OCI-LY3 (cell line): ENCODE results near the gene LRP1B.
A peak's percentile ranks its signal among the peaks of the same experiment; 100 is the strongest.

ENCODE experiments used
- H2AFZ ChIP-seq: fragments of 200-600, 300-600 bp; shearing (Covaris generic); 2 replicates; pipeline ENCODE4 v1.6.0; 2014; ENCODE audit warnings: antibody characterized with exemption, low read depth, low read length
- H3K27ac ChIP-seq: fragments of 200-600, 300-600 bp; sonication (generic); 2 replicates; pipeline ENCODE4 v1.5.1; 2014; ENCODE audit warnings: mild to moderate bottlenecking, low read length, moderate library complexity, mixed read lengths
- H3K27me3 ChIP-seq: fragments of 200-600, 300-600 bp; sonication (generic); 2 replicates; pipeline ENCODE4 v1.6.1; 2014; ENCODE audit warnings: low read depth, low read length, mixed read lengths
- H3K36me3 ChIP-seq: fragments of 200-600, 300-600 bp; sonication (generic); replicated peaks from 2 replicates; pipeline ENCODE3; 2014; ENCODE audit warnings: low read depth, low read length, mixed read lengths
- H3K4me1 ChIP-seq: fragments of 300-600, 200-600 bp; sonication (generic); 2 replicates; pipeline ENCODE4 v1.6.1; 2014; ENCODE audit warnings: low read length, mixed read lengths
- H3K4me2 ChIP-seq: fragments of 200-600, 300-600 bp; sonication (generic); 2 replicates; pipeline ENCODE4 v1.6.1; 2014; ENCODE audit warnings: low read length, mixed read lengths
- H3K4me3 ChIP-seq: fragments of 300-600, 200-600 bp; sonication (generic); 2 replicates; pipeline ENCODE4 v1.5.1; 2014; ENCODE audit warnings: antibody characterized with exemption, mild to moderate bottlenecking, low read length, moderate library complexity
- H3K79me2 ChIP-seq: fragments of 300-600, 200-600 bp; shearing (Covaris generic); 2 replicates; pipeline ENCODE4 v1.6.1; 2014; ENCODE audit warnings: mild to moderate bottlenecking, low read length, mixed read lengths
- H3K9ac ChIP-seq: fragments of 300-600, 200-600 bp; shearing (Covaris generic); 2 replicates; pipeline ENCODE4 v1.6.0; 2014; ENCODE audit warnings: mild to moderate bottlenecking, low read length, moderate library complexity
- H3K9me3 ChIP-seq: fragments of 200-600, 300-600 bp; shearing (Covaris generic); 2 replicates; pipeline ENCODE4 v1.6.1; 2014; ENCODE audit warnings: low read length, mixed read lengths; ENCODE audit not compliant: insufficient read depth
- H4K20me1 ChIP-seq: fragments of 200-600, 300-600 bp; sonication (generic); 2 replicates; pipeline ENCODE4 v1.6.1; 2016; ENCODE audit warnings: low read length, mixed read lengths; ENCODE audit not compliant: insufficient read depth
- EZH2phosphoT487 ChIP-seq: fragments of 200-600 bp; shearing (Covaris generic); IDR thresholded peaks from 2 replicates; pipeline ENCODE4 v1.6.1; 2018; ENCODE audit warnings: antibody characterized with exemption, mixed run types, low read depth
- TF ChIP-seq, protein P1 (sequence below): fragments of 200-600, 300-600 bp; sonication (generic); IDR thresholded peaks from 2 replicates; pipeline ENCODE4 v1.5.1; 2014; ENCODE audit warnings: antibody characterized with exemption, low read length, low read depth

The LRP1B gene

DNA sequence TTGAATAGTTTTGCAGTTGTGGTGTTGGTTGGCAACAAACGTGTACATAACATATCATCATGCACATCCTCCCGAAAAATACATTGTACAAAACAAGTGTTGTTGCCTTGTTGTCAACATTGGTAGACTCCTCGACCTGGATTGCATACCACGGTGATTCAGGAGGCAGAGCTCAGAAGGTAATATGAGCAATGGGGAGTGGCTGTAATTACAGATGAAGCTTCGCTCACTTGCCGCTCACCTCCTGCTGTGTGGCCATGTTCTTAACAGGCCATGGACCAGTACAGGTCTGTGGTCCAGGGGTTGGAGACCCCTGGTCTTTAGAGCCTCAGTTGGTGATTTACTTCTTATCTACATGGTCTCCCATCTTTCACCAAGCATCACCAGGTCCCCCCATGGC, 1927.5 kb downstream of the LRP1B start:
- H3K9me3 ChIP-seq: no peaks in the 10 kb centered on the region

DNA sequence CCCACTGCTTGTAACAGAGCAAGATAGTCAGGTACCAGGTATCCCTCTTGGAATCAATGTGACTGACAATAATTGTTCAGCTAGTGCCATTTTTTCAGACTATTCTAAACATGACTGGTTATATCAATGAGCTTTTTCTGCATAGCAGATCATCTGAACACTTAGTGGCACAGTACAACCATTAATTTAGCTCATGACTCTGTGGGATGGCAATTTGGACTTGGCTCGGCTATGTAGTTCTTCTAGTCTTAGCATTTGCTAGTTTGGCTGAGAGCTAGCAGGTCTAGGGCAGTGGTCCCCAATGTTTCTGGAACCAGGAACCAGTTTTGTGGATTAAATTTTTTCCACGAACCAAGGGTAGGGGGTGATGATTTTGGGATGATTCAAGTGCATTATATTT, 1929.2 kb downstream of the LRP1B start:
- no peaks in the 10 kb centered on the region for H3K9me3 ChIP-seq
- H2AFZ ChIP-seq: no peak overlapping the region
- no peak overlapping the region for H3K4me3 ChIP-seq
- H3K36me3 ChIP-seq: peaks cover 3% of the 10 kb centered on the region
- H4K20me1 ChIP-seq: no peaks in the 10 kb centered on the region
- TF ChIP-seq, protein P1, sequence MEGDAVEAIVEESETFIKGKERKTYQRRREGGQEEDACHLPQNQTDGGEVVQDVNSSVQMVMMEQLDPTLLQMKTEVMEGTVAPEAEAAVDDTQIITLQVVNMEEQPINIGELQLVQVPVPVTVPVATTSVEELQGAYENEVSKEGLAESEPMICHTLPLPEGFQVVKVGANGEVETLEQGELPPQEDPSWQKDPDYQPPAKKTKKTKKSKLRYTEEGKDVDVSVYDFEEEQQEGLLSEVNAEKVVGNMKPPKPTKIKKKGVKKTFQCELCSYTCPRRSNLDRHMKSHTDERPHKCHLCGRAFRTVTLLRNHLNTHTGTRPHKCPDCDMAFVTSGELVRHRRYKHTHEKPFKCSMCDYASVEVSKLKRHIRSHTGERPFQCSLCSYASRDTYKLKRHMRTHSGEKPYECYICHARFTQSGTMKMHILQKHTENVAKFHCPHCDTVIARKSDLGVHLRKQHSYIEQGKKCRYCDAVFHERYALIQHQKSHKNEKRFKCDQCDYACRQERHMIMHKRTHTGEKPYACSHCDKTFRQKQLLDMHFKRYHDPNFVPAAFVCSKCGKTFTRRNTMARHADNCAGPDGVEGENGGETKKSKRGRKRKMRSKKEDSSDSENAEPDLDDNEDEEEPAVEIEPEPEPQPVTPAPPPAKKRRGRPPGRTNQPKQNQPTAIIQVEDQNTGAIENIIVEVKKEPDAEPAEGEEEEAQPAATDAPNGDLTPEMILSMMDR: no peak
- TF ChIP-seq EZH2phosphoT487: no peak
- no peak overlapping the region for H3K27ac ChIP-seq
- no peaks in the 10 kb centered on the region for H3K27me3 ChIP-seq
- H3K4me1 ChIP-seq: peaks cover 23% of the 10 kb centered on the region
- no peak overlapping the region for H3K9ac ChIP-seq
- no peaks in the 10 kb centered on the region for H3K79me2 ChIP-seq
- no peak overlapping the region for H3K4me2 ChIP-seq

More for the DNA sequence above, 1927.5 kb downstream of the LRP1B start:
- no peaks in the 10 kb centered on the region for H4K20me1 ChIP-seq
- H3K79me2 ChIP-seq: no peaks in the 10 kb centered on the region
- H3K36me3 ChIP-seq: peaks cover 3% of the 10 kb centered on the region
- H3K4me3 ChIP-seq: no peak overlapping the region
- H3K4me2 ChIP-seq: no peak overlapping the region
- H3K27me3 ChIP-seq: no peaks in the 10 kb centered on the region
- no peak overlapping the region for H2AFZ ChIP-seq
- peaks cover 23% of the 10 kb centered on the region for H3K4me1 ChIP-seq
- no peak overlapping the region for H3K27ac ChIP-seq
- no peak for TF ChIP-seq EZH2phosphoT487
- TF ChIP-seq, protein P1: no peak
- no peak overlapping the region for H3K9ac ChIP-seq

DNA sequence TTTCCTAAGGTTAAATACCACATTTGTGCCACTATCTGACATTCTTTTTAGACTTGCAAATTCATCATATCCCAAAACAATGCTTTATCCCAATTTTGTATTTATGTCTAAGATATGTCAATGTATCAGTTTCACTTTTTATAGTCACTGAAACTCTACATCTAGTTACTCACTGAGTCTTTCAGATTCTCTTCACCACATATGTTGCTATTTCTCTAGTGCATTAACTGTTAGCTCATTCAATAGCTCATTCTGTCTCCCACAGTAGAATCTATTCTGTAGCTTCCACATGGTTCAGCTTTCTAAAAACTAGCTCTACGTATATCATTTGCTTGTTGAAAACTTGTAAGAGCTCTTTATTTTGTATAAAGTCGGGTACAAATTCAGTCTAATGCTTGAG, 1930.1 kb downstream of the LRP1B start:
- Histone ChIP-seq H4K20me1 (no peaks in the 10 kb centered on the region), H3K9ac (no peak overlapping the region)

DNA sequence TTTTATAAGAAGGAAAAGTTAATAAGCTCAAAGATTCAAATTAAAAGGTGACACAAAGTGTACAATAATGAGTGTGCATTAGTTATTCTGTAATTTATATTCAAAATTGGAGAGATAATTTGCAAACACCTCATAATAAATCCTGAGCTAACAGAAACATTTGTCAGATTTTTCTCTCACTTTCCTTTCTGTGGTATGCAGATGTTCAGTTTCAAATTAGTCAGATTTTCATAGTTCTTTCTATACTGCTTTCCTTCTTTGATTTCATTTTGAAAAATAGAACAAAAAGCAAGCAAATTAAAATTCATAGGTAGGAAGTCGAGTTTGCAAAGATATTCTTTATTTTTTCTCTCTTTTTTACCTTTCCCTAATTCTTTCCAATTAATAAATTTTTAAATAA, 1930.5 kb downstream of the LRP1B start:
- no peak overlapping the region for H3K9ac ChIP-seq

More for the DNA sequence above, 1930.1 kb downstream of the LRP1B start:
- peak overlapping the region; percentile 2; the same call in 1 of the 2 replicates for H3K4me2 ChIP-seq
- no peaks in the 10 kb centered on the region for H3K79me2 ChIP-seq
- no peak for TF ChIP-seq EZH2phosphoT487
- TF ChIP-seq, protein P1: no peak
- no peak overlapping the region for H2AFZ ChIP-seq
- H3K4me3 ChIP-seq: no peak overlapping the region
- H3K4me1 ChIP-seq: peaks cover 22% of the 10 kb centered on the region
- peaks cover 3% of the 10 kb centered on the region for H3K36me3 ChIP-seq
- H3K27me3 ChIP-seq: no peaks in the 10 kb centered on the region
- no peak overlapping the region for H3K27ac ChIP-seq
- no peaks in the 10 kb centered on the region for H3K9me3 ChIP-seq

More for the DNA sequence above, 1930.5 kb downstream of the LRP1B start:
- Histone ChIP-seq H3K27me3 (no peaks in the 10 kb centered on the region), H2AFZ (no peak overlapping the region), H3K4me3 (no peak overlapping the region), H4K20me1 (no peaks in the 10 kb centered on the region), H3K36me3 (peaks cover 3% of the 10 kb centered on the region), H3K9me3 (no peaks in the 10 kb centered on the region), H3K27ac (no peak overlapping the region), H3K4me1 (peaks cover 19% of the 10 kb centered on the region), H3K79me2 (no peaks in the 10 kb centered on the region), H3K4me2 (peak overlapping the region; percentile 2; the same call in 1 of the 2 replicates)
- TF ChIP-seq, protein P1: no peak
- TF ChIP-seq EZH2phosphoT487: no peak
